NCI-H1092 treated with DMSO at 0.1 percent for 48 hours (cell line): ENCODE results near the gene EVI5.
"Not testable (repeated sequence)": the region's sequence is repeated elsewhere in the genome, so short reads cannot be mapped to it uniquely, and the experiment has no call there.

ENCODE experiments used
- DNase-seq: peaks from one replicate; lab custom pipeline; 2025; lab: John Stamatoyannopoulos, UW

EVI5 gene

DNA sequence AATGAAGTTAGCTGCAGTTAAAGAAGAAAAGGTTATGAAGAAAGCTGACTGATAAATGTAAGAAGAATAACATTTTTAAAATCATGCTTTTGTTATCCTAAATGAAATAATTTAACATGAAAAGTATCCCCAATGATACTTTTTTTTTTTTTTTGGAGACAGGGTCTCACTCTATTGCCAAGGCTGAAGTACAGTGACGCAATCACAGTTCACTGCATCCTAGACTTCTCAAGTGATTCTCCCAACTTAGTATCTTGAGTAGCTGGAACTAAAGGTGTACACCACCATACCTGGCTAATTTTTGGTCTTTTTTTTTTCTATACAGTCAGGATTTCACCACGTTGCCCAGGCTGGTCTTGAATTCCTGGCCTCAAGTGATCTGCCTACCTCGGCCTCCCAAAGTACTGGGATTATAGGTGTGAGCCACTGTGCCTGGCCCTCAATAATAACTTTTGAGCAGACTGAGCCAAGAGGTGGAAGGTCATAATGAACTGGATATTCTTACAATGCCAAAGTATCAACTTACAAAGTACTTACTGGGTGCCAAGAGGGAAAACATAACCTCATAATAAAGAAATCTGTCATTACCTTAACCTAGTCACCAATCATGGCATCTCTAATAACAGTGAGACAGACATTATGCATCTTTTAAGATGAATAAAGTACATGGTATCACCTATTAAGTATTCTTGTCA is 94.5 kb downstream of the EVI5 start:
- no peak for DNase-seq

DNA sequence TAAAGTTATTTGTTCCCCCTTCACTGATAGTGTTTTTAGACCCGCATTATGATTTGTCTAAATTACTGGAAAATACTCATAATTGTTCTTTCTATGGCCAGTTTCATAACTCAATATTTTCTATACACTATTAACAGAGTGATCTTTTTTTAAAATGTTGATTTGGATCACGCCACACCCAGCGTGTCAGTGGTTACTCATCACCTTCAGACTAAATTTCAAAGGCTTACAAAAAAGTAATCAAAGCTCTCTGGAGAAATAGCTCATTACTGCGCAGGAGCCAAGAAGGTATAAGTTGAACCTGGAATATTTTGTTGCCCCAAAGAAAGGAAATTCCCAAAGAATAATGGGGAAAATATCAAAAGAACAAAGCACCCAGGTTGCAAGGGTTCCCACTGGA is 104.9 kb downstream of the EVI5 start:
- DNase-seq: no peak

DNA sequence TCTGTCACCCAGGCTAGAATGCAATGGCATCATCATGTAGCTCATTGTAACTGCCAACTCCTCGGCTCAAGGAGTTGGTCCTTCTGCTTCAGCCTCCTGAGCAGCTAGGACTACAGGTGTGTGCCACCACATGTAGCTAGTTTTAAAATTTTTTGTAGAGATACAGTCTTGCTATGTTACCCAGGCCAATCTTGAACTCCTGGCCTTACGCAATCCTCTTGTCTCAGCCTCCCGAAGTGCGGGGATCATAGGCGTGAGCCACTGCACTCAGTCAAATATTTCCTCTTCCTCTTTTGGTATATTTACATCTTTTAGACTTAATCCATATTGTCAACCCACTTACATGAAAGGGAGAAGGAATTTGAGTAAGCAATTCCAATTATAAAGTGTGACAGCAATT is 121.1 kb downstream of the EVI5 start:
- no peak for DNase-seq

DNA sequence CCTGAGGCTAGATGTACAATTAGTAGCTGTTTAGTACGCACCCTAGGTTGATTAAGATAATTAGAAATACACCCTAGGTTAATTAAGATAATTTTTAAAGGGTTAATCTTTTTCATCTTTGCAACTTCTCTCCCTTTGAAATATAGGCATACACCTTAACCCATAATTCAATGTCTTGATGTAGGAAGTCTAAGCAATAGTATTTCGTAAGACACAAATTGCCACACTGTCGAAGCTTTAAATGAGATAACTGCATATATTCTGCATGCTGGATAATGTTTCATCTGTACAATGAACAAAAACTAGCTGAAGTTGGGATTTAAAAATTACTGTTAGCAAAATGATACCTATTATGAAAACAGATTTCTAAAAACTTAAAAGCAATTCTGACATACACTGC is 122.9 kb downstream of the EVI5 start:
- no peak for DNase-seq

DNA sequence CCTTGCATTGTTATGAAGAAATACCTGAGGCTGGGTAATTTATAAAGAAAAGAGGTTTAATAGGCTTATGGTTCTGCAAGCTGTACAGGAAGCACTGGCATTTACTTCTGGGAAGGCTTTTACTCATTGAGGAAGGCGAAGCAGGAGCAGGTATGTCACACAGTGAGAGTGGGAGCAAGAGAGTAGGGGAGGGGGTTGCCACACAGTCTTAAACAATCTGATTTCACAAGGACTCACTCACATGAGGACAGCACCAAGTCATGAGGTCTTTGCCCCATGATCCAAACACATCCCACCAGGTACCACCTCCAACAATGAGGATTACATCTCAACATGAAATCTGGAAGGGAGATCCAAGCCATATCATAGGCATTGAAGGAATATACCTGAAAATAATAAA is 127.2 kb downstream of the EVI5 start:
- no peak for DNase-seq

DNA sequence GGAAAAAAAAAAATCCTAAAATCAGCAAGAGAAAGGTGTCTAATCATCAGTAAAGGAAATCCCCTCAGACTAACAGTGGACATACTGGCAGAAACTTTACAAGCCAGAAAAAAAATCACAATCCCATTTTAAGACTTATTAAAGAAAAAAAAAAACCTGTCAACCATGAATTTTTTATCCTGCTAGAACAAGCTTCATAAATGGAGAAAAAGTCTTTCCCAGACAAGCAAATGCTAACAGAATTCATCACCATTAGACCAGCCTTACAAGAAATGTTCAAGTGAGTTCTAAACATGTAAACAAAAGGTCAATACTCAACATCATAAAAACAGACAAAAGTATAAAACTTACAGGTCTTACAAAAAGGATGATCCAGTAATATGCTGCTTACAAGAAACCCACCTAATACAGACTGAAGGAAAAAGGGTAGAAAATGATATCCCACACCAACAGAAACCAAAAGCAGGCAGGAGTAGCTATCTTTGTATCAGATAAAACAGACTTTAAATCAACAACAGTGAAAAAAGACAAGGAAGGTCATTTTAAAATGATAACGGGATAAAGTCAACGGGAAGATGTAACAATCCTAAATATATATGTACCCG is 129.6 kb downstream of the EVI5 start:
- DNase-seq: no peak

DNA sequence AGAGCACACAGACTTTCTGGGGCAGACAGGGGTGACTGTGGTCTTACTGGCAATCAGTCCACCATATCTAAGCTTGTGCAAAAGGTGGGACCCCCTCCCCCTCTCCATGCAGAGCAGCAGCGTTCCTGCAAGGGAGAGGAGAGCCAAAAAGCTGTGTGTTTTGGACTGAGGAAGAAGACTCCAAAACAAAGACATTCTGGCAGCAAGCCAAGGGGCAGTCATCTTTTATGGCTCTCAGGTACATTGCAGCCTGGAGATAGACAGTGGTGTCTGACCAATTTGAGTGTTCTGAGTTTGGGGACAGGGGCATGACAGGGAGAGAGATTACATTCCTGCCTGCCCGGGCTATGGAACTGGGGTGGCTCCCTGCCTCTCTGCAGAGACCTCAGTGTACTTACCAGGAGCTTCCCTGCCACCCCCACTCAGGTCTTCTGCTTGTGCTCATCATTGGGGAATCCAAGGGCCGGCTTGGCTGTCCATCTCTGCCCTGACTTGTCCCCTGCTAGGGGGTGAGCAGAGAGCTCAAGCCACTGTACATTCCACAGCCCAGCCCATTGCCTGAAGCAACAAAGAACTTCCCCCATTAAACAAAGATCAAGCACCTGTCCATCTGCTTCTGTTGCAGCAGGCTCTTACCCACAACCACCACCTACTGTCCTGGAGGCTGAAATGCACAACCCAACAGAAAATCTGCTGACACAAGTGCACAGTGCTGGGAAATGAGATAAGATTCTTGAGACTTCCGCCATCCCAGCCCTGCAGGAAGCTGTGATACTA is 131.1 kb downstream of the EVI5 start:
- DNase-seq: no peak

DNA sequence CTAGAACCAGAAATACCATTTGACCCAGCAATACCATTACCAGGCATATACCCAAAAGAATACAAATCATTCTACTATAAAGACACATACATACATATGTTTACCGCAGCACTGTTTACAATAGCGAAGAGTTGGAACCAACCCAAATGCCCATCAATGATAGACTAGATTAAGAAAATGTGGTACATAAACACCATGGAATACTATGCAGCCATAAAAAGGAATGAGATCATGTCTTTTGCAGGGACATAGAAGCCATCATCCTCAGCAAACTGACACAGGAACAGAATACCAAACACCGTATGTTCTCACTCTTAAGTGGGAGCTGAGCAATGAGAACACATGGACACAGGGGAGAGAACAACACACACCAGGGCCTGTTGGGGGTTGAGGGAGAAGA is 144.2 kb downstream of the EVI5 start:
- DNase-seq: not testable (repeated sequence)

DNA sequence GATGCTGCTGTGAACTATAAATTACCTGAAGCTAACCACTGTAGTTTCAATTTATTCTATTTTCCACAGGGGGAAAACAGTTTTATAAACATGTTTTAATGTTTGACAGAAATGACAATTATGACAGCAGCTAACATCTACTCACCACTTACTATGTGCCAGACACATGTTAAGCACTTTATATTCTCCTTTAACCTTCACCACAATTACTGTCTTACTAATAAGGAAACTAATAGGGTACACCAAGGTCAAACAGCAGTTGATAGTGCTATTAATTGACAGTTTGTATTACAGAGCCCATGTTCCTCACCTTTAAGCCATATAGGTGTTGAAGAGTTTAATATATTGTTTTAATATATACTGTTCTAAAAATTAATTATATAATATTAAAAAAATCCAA is 146.4 kb downstream of the EVI5 start:
- no peak for DNase-seq

DNA sequence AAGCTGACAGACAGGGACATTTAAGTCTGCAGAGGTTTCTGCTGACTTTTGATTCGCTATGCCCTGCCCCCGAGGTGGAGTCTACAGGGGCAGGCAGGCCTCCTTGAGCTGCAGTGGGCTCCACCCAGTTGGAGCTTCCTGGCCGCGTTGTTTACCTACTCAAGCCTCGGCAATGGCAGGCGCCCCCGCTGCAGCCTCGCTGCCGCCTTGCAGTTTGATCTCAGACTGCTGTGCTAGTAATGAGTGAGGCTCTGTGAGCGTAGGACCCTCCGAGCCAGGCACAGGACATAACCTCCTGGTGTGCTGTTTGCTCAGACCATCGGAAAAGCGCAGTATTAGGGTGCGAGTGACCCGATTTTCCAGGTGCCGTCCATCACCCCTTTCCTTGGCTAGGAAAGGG is 149.7 kb downstream of the EVI5 start:
- not testable (repeated sequence) for DNase-seq

DNA sequence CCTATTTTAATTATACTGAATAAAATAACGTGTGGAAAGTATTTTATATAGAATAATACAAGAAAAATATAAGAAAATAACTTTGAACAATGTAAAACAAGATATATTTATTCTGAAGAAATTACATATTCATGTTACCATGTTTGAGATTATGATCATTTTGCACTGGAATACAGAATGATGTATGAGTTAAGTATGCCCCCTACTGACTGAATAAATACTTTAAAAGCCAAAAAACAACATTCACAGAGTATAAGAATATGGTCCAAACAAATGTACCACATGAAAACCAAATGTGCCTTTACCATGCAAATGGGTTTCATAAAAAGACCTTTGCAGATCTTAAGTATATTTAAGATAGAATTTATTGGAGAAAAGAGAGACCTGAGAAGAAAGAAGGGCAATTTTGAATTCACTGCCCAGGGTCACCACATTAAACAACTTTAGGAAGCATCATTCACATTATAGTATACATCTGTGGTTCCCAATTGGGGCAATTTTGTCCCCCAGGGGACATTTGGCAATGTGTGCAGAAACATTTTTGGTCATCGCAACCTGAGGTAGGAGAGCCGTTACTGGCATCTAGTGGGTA is 161.6 kb downstream of the EVI5 start:
- peak; percentile 16 for DNase-seq

DNA sequence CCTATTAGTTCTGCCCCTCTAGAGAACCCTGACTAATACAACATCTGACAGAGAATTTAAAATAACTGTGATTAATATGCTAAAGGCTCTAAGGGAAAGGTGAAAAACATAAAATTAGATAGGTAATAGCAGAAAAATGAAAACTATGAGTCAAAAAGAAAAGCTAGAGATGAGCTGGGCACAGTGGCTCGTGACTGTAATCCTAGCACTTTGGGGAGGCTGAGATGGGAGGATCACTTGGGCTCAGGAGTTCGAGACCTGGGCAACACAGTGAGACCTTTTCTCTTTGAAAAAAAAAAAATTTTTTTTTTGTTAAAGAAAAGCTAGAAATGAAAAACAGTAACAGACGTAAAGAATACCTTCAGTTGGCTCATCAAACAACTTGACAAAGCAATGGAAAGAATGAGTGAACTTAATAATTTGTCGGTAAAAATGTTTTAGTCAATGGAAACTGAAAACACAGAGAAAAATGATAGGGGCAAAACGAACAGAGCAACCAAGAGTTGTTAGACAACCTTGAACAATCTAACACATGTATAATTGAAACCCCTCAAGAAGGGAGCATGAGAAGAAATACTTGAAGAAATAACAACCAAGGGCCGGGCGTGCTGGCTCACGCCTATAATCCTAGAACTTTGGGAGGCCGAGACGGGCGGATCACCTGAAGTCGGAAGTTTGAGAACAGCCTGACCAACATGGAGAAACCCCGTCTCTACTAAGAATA is 165.3 kb downstream of the EVI5 start:
- DNase-seq: no peak

DNA sequence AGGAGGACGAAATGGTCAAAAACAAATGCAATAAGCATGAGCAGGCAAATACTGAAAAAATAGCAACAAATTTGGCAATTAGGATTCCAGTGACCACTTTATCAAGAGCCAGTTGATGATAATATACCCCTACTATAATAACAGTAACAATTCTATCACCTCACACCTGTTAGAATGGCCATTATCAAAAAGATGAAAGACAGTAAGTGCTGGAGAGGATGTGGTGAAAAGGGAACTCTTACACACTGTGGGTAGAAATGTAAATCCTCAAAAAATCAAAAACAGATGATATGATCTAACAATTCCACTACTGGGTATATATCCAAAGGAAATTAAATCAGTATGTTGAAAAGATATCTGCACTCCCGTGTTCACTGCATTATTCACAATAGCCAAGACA is 183.9 kb downstream of the EVI5 start:
- no peak for DNase-seq

DNA sequence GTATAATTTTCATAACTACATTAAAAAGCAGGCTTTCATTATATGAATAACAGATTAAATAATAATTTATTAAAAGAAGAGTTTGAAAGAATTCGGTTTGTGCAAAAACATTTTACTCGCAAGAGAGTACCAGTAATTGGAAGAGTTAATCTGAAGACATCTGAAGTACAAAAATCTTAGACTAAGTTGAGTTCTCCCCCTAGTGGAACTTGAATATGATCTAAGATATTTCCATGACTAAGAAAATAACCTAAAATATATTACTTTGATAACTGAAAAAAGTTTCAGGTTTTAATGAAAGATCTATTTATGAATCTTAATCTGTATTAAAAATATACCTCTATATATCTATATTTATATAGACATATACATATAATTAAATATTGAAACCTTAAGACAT is 185.7 kb downstream of the EVI5 start:
- no peak for DNase-seq

DNA sequence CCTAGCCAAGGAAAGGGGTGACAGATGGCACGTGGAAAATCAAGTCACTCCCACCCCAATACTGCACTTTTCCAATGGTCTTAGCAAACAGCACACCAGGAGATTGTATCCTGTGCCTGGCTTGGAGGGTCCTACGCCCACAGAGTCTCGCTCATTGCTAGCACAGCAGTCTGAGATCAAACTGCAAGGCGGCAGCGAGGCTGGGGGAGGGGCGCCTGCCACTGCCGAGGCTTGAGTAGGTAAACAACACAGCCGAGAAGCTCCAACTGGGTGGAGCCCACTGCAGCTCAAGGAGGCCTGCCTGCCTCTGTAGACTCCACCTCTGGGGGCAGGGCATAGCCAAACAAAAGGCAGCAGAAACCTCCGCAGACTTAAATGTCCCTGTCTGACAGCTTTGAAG is 195.5 kb downstream of the EVI5 start:
- DNase-seq: not testable (repeated sequence)

DNA sequence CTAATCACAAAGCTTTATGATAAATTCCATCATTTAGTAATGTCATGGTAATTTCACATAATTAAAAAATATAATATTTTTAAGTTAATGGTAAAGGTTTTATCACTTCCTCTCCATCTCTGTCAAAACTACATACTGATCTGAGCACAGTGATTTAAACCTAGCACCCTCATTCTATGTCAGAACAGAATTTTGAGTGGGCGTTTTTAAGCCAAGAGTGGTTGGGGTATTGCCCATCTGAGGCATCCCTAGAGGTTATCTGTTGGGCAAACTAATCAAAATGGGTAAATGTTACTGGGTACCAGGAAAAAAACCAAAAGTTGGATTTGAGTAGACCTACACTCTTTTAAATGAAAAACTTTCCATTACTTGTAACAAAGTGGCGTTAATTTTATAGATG is 197.5 kb downstream of the EVI5 start:
- DNase-seq: no peak

DNA sequence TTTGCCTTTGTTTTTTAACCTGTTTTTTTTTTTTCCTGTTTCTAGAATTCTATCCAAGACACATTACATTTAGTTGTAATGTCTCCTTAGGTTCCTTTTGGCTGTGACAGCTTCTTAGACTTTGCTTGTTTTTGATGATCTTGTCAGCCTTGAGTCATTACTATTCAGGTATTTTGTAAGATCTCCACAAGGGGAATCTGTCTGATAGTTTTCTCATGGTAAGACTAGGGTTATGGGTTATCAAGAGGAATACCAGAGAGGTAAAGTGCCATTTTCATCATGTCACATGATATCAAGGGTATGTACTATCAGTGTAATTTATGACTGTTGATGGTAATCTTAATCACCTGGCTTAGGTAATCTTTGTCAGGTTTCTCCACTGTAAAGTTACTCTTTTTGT is 199.1 kb downstream of the EVI5 start:
- DNase-seq: no peak

DNA sequence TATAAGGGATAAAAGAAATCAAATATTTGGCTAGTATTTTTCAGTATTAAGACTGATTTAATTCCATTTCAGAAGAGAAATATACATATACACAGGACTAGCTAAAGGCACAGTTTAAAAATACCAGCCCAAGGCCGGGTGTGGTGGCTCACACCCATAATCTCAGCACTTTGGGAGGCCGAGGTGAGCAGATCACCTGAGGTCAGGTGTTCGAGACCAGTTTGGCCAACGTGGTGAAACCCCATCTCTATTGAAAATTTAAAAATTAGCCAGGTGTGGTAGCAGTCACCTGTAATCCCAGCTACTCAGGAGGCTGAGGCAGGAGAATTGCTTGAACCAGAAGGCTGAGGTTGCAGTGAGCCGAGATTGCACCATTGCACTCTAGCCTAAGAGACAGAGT is 200.1 kb downstream of the EVI5 start:
- not testable (repeated sequence) for DNase-seq

DNA sequence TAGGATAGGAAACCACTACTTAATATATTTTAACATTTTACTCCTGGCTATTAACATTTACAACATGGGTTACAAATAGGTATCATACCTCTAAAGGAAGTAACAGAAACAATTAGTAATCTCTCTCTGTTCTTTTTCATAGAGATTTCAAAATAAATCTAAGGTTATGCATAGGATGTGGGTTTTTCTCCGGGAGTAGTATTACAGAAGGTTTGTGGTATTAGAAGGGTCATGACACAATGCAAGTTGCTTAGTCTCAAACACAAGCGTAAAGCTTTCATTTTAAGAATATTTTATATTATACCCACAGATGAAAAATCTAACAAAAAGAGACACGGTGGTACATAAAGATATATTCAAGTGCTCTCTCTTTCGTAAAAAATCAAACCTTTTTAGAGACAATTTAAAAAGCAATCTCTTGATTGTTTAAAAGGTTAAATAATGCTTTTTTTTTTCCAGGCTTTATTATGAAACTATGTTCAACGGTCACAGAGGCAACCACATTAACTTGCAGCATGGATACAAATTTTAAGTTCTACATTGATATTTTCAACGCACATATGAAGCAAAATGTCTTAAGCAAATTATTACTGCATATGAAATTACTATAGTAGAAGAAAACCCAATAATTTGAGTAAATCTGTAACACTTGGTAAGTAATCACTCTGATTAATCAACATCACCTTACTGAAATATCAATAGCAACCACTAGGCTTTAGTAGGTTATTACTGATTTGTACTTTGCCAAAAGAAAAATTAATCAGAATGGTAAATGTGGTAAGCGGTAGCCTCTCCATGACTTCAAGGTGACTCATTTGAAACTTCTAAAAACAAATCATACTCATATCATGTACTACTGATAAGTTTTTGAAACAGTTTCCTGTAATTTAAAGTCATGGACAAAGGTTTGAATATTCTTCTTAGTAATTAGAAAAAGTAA is 200.8 kb downstream of the EVI5 start:
- no peak for DNase-seq

DNA sequence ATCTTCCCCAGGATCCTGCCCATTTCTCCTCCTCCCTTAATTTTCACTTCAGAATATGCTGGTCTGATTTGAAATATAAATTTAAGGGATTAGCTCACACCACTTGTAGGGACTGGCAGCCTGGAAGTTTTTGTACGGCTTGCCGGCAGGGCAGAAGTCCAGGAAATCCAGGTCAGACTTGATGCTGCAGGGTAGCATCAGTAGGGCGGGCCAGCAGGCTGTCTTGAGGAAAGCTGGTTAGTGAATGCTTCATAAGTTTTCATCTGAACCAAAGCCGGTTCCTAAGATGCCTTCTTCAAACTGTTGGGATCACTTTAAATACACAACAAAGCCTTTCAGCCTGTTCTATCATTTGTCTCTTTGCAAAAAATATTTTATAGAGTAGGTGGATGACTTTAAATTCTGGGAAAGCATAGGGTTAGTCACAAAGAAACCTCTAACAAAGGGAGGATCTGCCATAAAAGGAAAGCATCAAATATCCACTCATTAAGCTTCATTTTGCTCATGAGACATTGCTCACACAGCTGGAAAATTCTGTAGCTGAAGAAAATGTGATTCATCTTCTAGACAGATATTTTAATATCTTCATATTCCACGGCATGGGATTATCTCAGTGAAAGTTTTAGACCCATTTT is 207.5 kb downstream of the EVI5 start:
- no peak for DNase-seq

DNA sequence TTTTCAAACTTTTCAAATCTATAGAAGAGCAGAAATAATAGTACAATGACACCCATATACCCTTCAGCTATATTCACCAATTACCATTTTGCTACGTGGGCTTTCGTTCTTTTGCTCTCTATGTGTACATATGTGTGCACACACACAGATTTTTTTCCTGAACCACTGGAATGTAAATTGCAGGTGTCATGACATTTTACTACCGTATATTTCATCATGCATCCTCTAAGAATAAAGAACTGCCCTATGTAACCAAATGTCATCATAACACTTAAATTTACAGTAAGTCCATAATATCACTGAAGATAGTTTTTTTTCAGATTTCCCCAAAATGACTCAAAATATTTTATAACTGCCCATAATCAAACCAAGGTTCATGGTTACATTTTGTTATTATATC is 209.8 kb downstream of the EVI5 start:
- DNase-seq: no peak
